Measurements from ENCODE around the gene FHIP1B.
A peak's percentile ranks its signal among the peaks of the same experiment; 100 is the strongest.
"Not testable (repeated sequence)": the region's sequence is repeated elsewhere in the genome, so short reads cannot be mapped to it uniquely, and the experiment has no call there.

FHIP1B gene

DNA sequence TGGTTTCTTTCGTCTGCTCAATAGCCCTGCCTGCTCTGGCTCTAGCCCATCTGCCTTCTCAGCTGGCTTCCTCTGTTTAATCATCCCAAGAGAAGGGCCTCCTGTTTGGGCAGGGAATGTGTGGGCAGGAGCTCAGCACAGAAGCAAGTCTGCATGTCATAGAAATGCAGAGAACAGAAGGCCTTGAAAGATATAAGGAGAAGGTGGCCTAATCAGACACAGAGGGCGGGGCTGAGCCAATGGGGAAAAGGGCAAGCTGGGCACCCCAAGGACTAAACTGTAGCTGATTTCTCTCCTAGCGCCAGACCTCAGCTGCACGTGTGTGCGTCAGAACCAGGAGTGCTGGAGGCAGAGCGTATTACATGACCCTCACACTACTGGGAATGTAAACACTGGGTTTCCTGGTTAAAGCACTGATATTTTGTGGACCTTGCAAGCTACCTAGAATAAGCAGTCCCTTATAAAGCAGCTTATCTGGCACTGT lies 17.6 kb upstream of the FHIP1B start:
- TF ChIP-seq, protein P1, sequence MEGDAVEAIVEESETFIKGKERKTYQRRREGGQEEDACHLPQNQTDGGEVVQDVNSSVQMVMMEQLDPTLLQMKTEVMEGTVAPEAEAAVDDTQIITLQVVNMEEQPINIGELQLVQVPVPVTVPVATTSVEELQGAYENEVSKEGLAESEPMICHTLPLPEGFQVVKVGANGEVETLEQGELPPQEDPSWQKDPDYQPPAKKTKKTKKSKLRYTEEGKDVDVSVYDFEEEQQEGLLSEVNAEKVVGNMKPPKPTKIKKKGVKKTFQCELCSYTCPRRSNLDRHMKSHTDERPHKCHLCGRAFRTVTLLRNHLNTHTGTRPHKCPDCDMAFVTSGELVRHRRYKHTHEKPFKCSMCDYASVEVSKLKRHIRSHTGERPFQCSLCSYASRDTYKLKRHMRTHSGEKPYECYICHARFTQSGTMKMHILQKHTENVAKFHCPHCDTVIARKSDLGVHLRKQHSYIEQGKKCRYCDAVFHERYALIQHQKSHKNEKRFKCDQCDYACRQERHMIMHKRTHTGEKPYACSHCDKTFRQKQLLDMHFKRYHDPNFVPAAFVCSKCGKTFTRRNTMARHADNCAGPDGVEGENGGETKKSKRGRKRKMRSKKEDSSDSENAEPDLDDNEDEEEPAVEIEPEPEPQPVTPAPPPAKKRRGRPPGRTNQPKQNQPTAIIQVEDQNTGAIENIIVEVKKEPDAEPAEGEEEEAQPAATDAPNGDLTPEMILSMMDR (IDR thresholded peaks at IDR 0.05; ENCODE audit: control insufficient read depth, insufficient read depth, low read depth, low read length, missing control alignments): no peak
- H3K4me3 ChIP-seq (ENCODE audit: control insufficient read depth, low read depth, low read length): no peak overlapping the region
- DNase-seq (ENCODE audit: low read depth): no peak

DNA sequence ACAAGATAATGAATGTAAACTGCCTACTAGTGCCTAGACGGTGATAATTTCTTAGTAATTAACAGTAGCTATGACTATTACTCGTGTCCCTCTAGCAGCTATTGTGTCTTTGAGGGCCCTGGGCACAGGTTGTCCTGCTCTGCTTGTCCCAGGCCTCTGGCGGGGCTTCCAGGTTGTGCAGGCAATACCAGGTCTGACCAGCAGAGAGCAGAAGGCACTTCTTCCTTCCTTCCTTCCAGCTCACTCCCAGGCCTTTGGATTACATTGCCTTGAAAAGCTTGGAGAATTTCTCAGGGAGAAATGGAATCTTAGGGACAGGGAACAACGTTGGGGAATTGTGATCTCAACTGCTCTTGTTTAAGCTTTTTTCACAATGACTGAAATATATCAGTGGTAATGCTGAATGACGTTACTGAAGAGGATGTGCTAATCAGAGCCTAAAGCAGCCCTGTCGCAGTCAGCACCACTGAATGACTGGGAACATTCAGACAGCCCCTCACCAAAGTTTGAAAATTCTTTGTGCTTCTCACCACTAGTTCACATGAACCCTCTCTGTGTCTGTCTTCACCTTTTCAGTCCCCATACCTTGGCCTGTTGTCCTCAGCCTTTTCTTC lies 16.8 kb upstream of the FHIP1B start:
- DNase-seq (ENCODE audit: low read depth): peak; percentile 31
- TF ChIP-seq, protein P1 (IDR thresholded peaks at IDR 0.05; ENCODE audit: control insufficient read depth, insufficient read depth, low read depth, low read length, missing control alignments): peak; percentile 93
- no peak overlapping the region for H3K4me3 ChIP-seq (ENCODE audit: control insufficient read depth, low read depth, low read length)

DNA sequence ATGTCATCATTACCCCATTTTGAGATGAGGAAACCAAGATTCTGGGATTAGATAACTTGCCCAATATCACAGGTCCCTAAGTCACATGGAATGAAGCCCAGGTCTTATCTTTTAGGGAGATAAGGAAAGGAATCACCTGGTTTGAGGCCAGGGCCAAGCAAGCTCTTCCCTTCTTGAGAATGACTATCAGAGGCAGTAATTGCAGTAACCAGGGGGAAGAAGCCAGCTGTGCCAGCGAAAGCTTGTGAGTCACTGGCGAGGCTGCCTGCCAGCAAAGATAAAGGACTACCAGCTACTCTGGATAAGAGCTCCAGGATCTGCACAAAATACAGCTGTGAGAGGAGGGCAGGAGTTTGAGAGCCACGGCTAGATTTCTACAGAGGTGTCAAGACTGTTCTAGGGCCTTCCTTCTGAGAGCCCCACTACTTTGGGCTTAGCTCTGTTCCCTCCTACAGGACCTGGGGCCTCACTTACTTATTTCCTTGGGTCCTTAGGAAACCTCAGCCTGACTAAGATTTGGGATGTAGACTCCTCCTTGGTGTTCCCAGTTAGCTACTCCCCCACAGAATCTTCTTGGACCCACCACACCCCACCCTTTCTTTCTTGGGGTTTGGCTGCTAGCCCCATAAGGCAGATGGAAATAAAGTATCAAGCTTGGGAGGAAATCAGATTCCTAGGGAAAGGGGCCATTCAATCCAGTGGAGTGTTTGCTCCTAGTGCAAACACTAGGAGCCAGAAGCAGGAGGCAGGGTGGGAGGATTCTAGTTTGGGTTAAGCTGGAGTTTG lies 15.5 kb upstream of the FHIP1B start:
- DNase-seq (ENCODE audit: low read depth): peak; percentile 74
- no peak overlapping the region for H3K4me3 ChIP-seq (ENCODE audit: control insufficient read depth, low read depth, low read length)
- TF ChIP-seq, protein P1 (IDR thresholded peaks at IDR 0.05; ENCODE audit: control insufficient read depth, insufficient read depth, low read depth, low read length, missing control alignments): no peak

DNA sequence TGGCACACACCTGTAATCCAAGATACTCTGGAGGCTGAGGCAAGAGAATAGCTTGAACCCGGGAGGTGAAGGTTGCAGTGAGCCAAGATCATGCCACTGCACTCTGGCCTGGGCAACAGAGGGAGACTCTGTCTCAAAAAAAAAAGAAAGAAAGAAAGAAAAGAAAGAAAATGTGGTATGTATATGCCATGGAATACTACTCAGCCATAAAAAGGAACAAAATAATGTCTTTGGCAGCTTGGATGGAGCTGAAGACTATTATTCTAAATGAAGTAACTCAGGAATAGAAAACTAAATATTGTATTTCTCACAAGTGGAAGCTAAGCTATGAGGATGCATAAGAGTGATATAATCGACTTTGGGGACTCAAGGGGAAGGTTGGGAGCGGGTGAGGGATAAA lies 14.5 kb upstream of the FHIP1B start:
- H3K4me3 ChIP-seq (ENCODE audit: control insufficient read depth, low read depth, low read length); DNase-seq (ENCODE audit: low read depth): not testable (repeated sequence)

DNA sequence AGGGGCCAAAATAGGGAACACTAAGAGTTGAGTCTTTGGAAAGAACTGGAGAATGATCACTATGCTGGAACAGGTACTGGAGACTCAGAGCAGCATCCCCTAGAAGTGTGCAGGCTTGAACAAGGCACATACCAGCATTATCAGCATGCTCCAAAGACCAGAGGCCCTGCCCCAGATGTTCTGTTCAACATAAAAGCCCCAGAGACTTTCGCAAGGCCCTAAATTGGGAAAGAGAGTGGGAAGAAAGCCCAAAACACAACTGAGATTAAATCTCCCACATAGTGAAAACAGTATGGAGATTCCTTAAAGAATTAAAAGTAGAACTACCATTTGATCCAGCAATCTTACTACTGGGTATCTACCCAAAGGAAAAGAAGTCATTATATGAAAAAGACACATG lies 13.8 kb upstream of the FHIP1B start:
- TF ChIP-seq, protein P1 (IDR thresholded peaks at IDR 0.05; ENCODE audit: control insufficient read depth, insufficient read depth, low read depth, low read length, missing control alignments): no peak
- DNase-seq (ENCODE audit: low read depth): peak; percentile 16
- no peak overlapping the region for H3K4me3 ChIP-seq (ENCODE audit: control insufficient read depth, low read depth, low read length)

DNA sequence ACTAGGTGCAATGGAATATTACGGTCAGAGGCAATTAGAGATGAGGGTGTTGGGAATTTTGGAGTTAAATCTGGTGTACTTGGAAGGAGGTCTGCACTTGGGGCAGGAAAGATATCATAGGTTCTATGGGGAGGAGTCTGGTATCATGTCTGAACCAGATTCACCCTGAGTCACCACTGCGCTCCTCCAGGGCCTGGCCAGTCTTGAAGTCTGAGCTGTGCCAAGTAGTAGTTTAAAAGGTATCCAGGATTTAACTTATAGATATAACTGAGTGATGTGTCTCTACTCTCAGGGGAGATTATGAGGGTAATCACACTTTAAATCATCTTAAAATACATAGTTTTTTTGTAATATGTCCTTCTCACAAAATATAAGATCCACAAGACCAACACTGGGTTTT lies 11.1 kb upstream of the FHIP1B start:
- TF ChIP-seq, protein P1 (IDR thresholded peaks at IDR 0.05; ENCODE audit: control insufficient read depth, insufficient read depth, low read depth, low read length, missing control alignments): no peak
- H3K4me3 ChIP-seq (ENCODE audit: control insufficient read depth, low read depth, low read length): no peak overlapping the region
- DNase-seq (ENCODE audit: low read depth): no peak

DNA sequence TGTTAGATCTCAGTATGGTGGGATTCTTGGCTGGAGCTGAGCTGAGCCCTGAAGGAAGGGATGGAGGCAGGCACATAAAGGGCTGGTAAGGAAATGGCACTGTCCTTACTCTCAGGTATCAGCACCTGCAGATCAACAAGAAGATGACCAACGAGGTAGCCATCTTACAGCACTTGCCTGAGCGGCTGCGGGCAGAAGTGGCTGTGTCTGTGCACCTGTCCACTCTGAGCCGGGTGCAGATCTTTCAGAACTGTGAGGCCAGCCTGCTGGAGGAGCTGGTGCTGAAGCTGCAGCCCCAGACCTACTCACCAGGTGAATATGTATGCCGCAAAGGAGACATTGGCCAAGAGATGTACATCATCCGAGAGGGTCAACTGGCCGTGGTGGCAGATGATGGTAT lies 6.9 kb upstream of the FHIP1B start:
- no peak for DNase-seq (ENCODE audit: low read depth)
- H3K4me3 ChIP-seq (ENCODE audit: control insufficient read depth, low read depth, low read length): no peak overlapping the region
- TF ChIP-seq, protein P1 (IDR thresholded peaks at IDR 0.05; ENCODE audit: control insufficient read depth, insufficient read depth, low read depth, low read length, missing control alignments): no peak
